ENCODE data around the gene C3.
"Not testable (repeated sequence)": the region's sequence is repeated elsewhere in the genome, so short reads cannot be mapped to it uniquely, and the experiment has no call there.

DNA sequence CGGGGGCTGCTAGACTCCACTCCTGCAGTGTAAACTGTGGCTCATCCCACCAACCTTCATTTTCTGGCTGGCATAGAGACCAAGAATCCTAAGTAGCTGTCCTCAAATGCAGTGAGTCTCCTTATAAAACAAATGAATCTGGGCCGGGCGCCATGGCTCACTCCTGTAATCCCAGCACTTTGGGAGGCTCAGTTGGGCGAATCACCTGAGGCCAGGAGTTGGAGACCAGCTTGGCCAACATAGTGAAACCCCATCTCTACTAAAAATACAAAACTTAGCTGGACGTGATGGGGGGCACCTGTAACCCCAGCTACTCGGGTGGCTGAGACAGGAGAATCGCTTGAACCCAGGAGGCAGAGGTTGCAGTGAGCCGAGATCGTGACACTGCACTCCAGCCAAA is 80.1 kb downstream of the C3 start:
- not testable (repeated sequence) for TF ChIP-seq CTCF (IDR thresholded peaks at IDR 0.05)
- TF ChIP-seq, protein P1, sequence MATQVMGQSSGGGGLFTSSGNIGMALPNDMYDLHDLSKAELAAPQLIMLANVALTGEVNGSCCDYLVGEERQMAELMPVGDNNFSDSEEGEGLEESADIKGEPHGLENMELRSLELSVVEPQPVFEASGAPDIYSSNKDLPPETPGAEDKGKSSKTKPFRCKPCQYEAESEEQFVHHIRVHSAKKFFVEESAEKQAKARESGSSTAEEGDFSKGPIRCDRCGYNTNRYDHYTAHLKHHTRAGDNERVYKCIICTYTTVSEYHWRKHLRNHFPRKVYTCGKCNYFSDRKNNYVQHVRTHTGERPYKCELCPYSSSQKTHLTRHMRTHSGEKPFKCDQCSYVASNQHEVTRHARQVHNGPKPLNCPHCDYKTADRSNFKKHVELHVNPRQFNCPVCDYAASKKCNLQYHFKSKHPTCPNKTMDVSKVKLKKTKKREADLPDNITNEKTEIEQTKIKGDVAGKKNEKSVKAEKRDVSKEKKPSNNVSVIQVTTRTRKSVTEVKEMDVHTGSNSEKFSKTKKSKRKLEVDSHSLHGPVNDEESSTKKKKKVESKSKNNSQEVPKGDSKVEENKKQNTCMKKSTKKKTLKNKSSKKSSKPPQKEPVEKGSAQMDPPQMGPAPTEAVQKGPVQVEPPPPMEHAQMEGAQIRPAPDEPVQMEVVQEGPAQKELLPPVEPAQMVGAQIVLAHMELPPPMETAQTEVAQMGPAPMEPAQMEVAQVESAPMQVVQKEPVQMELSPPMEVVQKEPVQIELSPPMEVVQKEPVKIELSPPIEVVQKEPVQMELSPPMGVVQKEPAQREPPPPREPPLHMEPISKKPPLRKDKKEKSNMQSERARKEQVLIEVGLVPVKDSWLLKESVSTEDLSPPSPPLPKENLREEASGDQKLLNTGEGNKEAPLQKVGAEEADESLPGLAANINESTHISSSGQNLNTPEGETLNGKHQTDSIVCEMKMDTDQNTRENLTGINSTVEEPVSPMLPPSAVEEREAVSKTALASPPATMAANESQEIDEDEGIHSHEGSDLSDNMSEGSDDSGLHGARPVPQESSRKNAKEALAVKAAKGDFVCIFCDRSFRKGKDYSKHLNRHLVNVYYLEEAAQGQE (IDR thresholded peaks at IDR 0.05; ENCODE audit: insufficient read depth in 1 of 2, low read depth in 2 of 2, low read length in 1 of 2): not testable (repeated sequence)

Measured in Panc1 (cell line).